ENCODE data around the gene ARMC7. TPM values are rescaled to one million over a fixed set of nuclear protein-coding genes. Genes with fewer than 3 reads are reported as not detected.
A peak's percentile ranks its signal among the peaks of the same experiment; 100 is the strongest.
"Not testable (repeated sequence)": the region's sequence is repeated elsewhere in the genome, so short reads cannot be mapped to it uniquely, and the experiment has no call there.

Gene ARMC7
- total RNA-seq, 3 donors from 2014 or later (not counting 1 experiment from before 2014, with no cell fraction given), result 9.3 to 18.6 (median 11.3) TPM

GRCh38 chr17:75154195-75155106 lies 44.7 kb downstream of the ARMC7 start, which contains the start of gene JPT1:
Gene JPT1, minus strand, starts transcription at chr17:75154512. Its CDS starts 115 bp downstream, at chr17:75154397.
- Histone ChIP-seq H3K9me3 (ENCODE audit: control insufficient read depth, insufficient read depth, low read length) (no peaks in the 10 kb centered on the region), H3K4me3 (ENCODE audit: low read length) (peak within 1 kb of the TSS; percentile 90), H3K36me3 (ENCODE audit: control insufficient read depth, insufficient read depth, low read length) (no peaks in the 10 kb centered on the region), H3K27ac (ENCODE audit: low read length) (peak within 1 kb of the TSS; percentile 62), H3K4me1 (ENCODE audit: control insufficient read depth, insufficient read depth, low read length) (peaks cover 21% of the 10 kb centered on the region), H3K27me3 (ENCODE audit: control insufficient read depth, insufficient read depth, low read length) (no peaks in the 10 kb centered on the region)
- TF ChIP-seq CTCF (IDR thresholded peaks at IDR 0.05), result no peak
- no peaks in the 10 kb centered on the region for H3K27me3 Mint-ChIP-seq (ENCODE audit: low read depth in 2 of 2)
- peaks cover 27 to 37% of the 10 kb centered on the region in 2 donors for H3K4me1 Mint-ChIP-seq
- peak; percentile 97 to 99 (median 98) for ATAC-seq
- H3K36me3 Mint-ChIP-seq, result no peaks in the 10 kb centered on the region
- peak; percentile 87 to 99 for DNase-seq
- intact Hi-C loops (cut with micrococcal nuclease), result loop anchor here (5.0 kb wide), 1 partner anchor 42 kb away; no protein-coding TSS in a partner anchor
- WGBS (ENCODE audit: insufficient coverage), result 2% methylated on average over 67 of the region's 67 CpGs
- no peaks in the 10 kb centered on the region for H3K9me3 Mint-ChIP-seq
- peak within 1 kb of the TSS; percentile 95 for H3K4me3 Mint-ChIP-seq
- H3K27ac Mint-ChIP-seq, result peak within 1 kb of the TSS; percentile 85 to 89

- Histone ChIP-seq H3K9me3 (ENCODE audit: control insufficient read depth, insufficient read depth, low read length) (no peaks in the 10 kb centered on the region), H3K4me3 (ENCODE audit: low read length) (no peak overlapping the region), H3K27ac (ENCODE audit: low read length) (peak overlapping the region; percentile 42), H3K36me3 (ENCODE audit: control insufficient read depth, insufficient read depth, low read length) (no peaks in the 10 kb centered on the region), H3K4me1 (ENCODE audit: control insufficient read depth, insufficient read depth, low read length) (peaks cover 21% of the 10 kb centered on the region), H3K27me3 (ENCODE audit: control insufficient read depth, insufficient read depth, low read length) (no peaks in the 10 kb centered on the region)
- H3K36me3 Mint-ChIP-seq, result no peaks in the 10 kb centered on the region
- H3K9me3 Mint-ChIP-seq, result no peaks in the 10 kb centered on the region
- intact Hi-C loops (cut with micrococcal nuclease), result no loop called here
- DNase-seq (no peak), ATAC-seq (no peak)
- TF ChIP-seq CTCF (IDR thresholded peaks at IDR 0.05), result no peak
- WGBS (ENCODE audit: insufficient coverage), result 97% methylated on average over 3 of the region's 3 CpGs
- H3K27ac Mint-ChIP-seq, result peak overlapping the region; percentile 85 to 89
- H3K4me1 Mint-ChIP-seq, result peaks cover 27 to 31% of the 10 kb centered on the region in 2 donors
- H3K4me3 Mint-ChIP-seq, result peak overlapping the region; percentile 92
- no peaks in the 10 kb centered on the region for H3K27me3 Mint-ChIP-seq (ENCODE audit: low read depth in 2 of 2)
Measured at GRCh38 chr17:75155191-75155601, 45.4 kb downstream of the ARMC7 start.

- WGBS (ENCODE audit: insufficient coverage), result 97% methylated on average over 8 of the region's 8 CpGs
- H3K27me3 Mint-ChIP-seq (ENCODE audit: low read depth in 2 of 2); H3K27ac ChIP-seq (ENCODE audit: low read length); H3K27ac Mint-ChIP-seq; ATAC-seq; H3K4me3 ChIP-seq (ENCODE audit: low read length); DNase-seq; H3K9me3 ChIP-seq (ENCODE audit: control insufficient read depth, insufficient read depth, low read length); H3K27me3 ChIP-seq (ENCODE audit: control insufficient read depth, insufficient read depth, low read length); H3K36me3 ChIP-seq (ENCODE audit: control insufficient read depth, insufficient read depth, low read length); H3K9me3 Mint-ChIP-seq; intact Hi-C loops (cut with micrococcal nuclease); H3K36me3 Mint-ChIP-seq; H3K4me3 Mint-ChIP-seq: not testable (repeated sequence)
- H3K4me1 Mint-ChIP-seq, result peaks cover 11 to 15% of the 10 kb centered on the region in 2 donors
- peaks cover 11% of the 10 kb centered on the region for H3K4me1 ChIP-seq (ENCODE audit: control insufficient read depth, insufficient read depth, low read length)
Measured at GRCh38 chr17:75158480-75158879, 48.7 kb downstream of the ARMC7 start.

- H3K36me3 ChIP-seq (ENCODE audit: control insufficient read depth, insufficient read depth, low read length), result no peaks in the 10 kb centered on the region
- Mint-ChIP-seq H3K27ac (no peak overlapping the region), H3K9me3 (no peaks in the 10 kb centered on the region), H3K4me1 (peaks cover 4 to 8% of the 10 kb centered on the region in 2 donors), H3K36me3 (no peaks in the 10 kb centered on the region), H3K27me3 (ENCODE audit: low read depth in 2 of 2) (no peaks in the 10 kb centered on the region), H3K4me3 (no peak overlapping the region)
- H3K4me1 ChIP-seq (ENCODE audit: control insufficient read depth, insufficient read depth, low read length), result peaks cover 6% of the 10 kb centered on the region
- no peak overlapping the region for H3K4me3 ChIP-seq (ENCODE audit: low read length)
- no peak overlapping the region for H3K27ac ChIP-seq (ENCODE audit: low read length)
- intact Hi-C loops (cut with micrococcal nuclease), result no loop called here
- DNase-seq (no peak), ATAC-seq (no peak)
- WGBS (ENCODE audit: insufficient coverage), result 97% methylated on average over 4 of the region's 4 CpGs
- no peaks in the 10 kb centered on the region for H3K27me3 ChIP-seq (ENCODE audit: control insufficient read depth, insufficient read depth, low read length)
- no peak for TF ChIP-seq CTCF (IDR thresholded peaks at IDR 0.05)
- no peaks in the 10 kb centered on the region for H3K9me3 ChIP-seq (ENCODE audit: control insufficient read depth, insufficient read depth, low read length)
Measured at GRCh38 chr17:75159196-75160031, 49.6 kb downstream of the ARMC7 start.
